Measurements from ENCODE around the gene SERPINA9. TPM values are rescaled to one million over a fixed set of nuclear protein-coding genes. Genes with fewer than 3 reads are reported as not detected.
"Not testable (repeated sequence)": the region's sequence is repeated elsewhere in the genome, so short reads cannot be mapped to it uniquely, and the experiment has no call there.

The SERPINA9 gene
- total RNA-seq, 3 donors from 2014 or later, result not detected

GRCh38 chr14:94501588-94502516 lies 25.9 kb upstream of the SERPINA9 start:
- Mint-ChIP-seq H3K27me3 (ENCODE audit: low read depth) (peaks cover 6% of the 10 kb centered on the region), H3K4me3 (no peak overlapping the region), H3K36me3 (ENCODE audit: insufficient read depth) (no peaks in the 10 kb centered on the region), H3K9me3 (no peaks in the 10 kb centered on the region), H3K4me1 (ENCODE audit: low read depth) (no peaks in the 10 kb centered on the region)
- ATAC-seq (no peak), DNase-seq (no peak)

GRCh38 chr14:94500264-94500663 lies 24.3 kb upstream of the SERPINA9 start:
- H3K27me3 Mint-ChIP-seq (ENCODE audit: low read depth), result peaks cover 8% of the 10 kb centered on the region
- no peak overlapping the region for H3K4me3 Mint-ChIP-seq
- no peaks in the 10 kb centered on the region for H3K36me3 Mint-ChIP-seq (ENCODE audit: insufficient read depth)
- ATAC-seq, result no peak
- no peak for DNase-seq
- H3K4me1 Mint-ChIP-seq (ENCODE audit: low read depth), result no peaks in the 10 kb centered on the region
- no peaks in the 10 kb centered on the region for H3K9me3 Mint-ChIP-seq

- Mint-ChIP-seq H3K4me3 (no peak overlapping the region), H3K36me3 (ENCODE audit: insufficient read depth) (no peaks in the 10 kb centered on the region), H3K4me1 (ENCODE audit: low read depth) (no peaks in the 10 kb centered on the region), H3K27me3 (ENCODE audit: low read depth) (peaks cover 8% of the 10 kb centered on the region), H3K9me3 (no peaks in the 10 kb centered on the region)
- DNase-seq (no peak), ATAC-seq (no peak)
These were observed 23.7 kb upstream of the SERPINA9 start for GRCh38 chr14:94499673-94500072.

GRCh38 chr14:94498215-94498614 lies 22.2 kb upstream of the SERPINA9 start:
- Mint-ChIP-seq H3K27me3 (ENCODE audit: low read depth) (peaks cover 8% of the 10 kb centered on the region), H3K4me1 (ENCODE audit: low read depth) (no peaks in the 10 kb centered on the region), H3K36me3 (ENCODE audit: insufficient read depth) (no peaks in the 10 kb centered on the region), H3K4me3 (no peak overlapping the region), H3K9me3 (no peaks in the 10 kb centered on the region)
- no peak for DNase-seq
- no peak for ATAC-seq

GRCh38 chr14:94494085-94494484 lies 18.1 kb upstream of the SERPINA9 start:
- Mint-ChIP-seq H3K4me1 (ENCODE audit: low read depth) (no peaks in the 10 kb centered on the region), H3K27me3 (ENCODE audit: low read depth) (peaks cover 8% of the 10 kb centered on the region), H3K9me3 (no peaks in the 10 kb centered on the region), H3K36me3 (ENCODE audit: insufficient read depth) (no peaks in the 10 kb centered on the region), H3K4me3 (no peak overlapping the region)
- DNase-seq, result no peak
- ATAC-seq, result no peak

GRCh38 chr14:94491511-94491910 lies 15.5 kb upstream of the SERPINA9 start:
- Mint-ChIP-seq H3K9me3 (no peaks in the 10 kb centered on the region), H3K27me3 (ENCODE audit: low read depth) (peaks cover 15% of the 10 kb centered on the region), H3K36me3 (ENCODE audit: insufficient read depth) (no peaks in the 10 kb centered on the region), H3K4me3 (no peak overlapping the region), H3K4me1 (ENCODE audit: low read depth) (no peaks in the 10 kb centered on the region)
- no peak for ATAC-seq
- no peak for DNase-seq

- Mint-ChIP-seq H3K9me3 (no peaks in the 10 kb centered on the region), H3K27me3 (ENCODE audit: low read depth) (peaks cover 21% of the 10 kb centered on the region), H3K36me3 (ENCODE audit: insufficient read depth) (no peaks in the 10 kb centered on the region), H3K4me1 (ENCODE audit: low read depth) (peaks cover 3% of the 10 kb centered on the region), H3K4me3 (no peak overlapping the region)
- ATAC-seq (no peak), DNase-seq (no peak)
These were observed 13.3 kb upstream of the SERPINA9 start for GRCh38 chr14:94489336-94489735.

- H3K4me1 Mint-ChIP-seq (ENCODE audit: low read depth), result peaks cover 3% of the 10 kb centered on the region
- DNase-seq (no peak), ATAC-seq (no peak)
- H3K27me3 Mint-ChIP-seq (ENCODE audit: low read depth), result peaks cover 27% of the 10 kb centered on the region
- no peak overlapping the region for H3K4me3 Mint-ChIP-seq
- H3K9me3 Mint-ChIP-seq, result no peaks in the 10 kb centered on the region
- no peaks in the 10 kb centered on the region for H3K36me3 Mint-ChIP-seq (ENCODE audit: insufficient read depth)
These were observed 10.9 kb upstream of the SERPINA9 start for GRCh38 chr14:94486883-94487282.

- Mint-ChIP-seq H3K9me3 (no peaks in the 10 kb centered on the region), H3K4me3 (no peak overlapping the region), H3K4me1 (ENCODE audit: low read depth) (peaks cover 3% of the 10 kb centered on the region), H3K27me3 (ENCODE audit: low read depth) (peaks cover 27% of the 10 kb centered on the region), H3K36me3 (ENCODE audit: insufficient read depth) (no peaks in the 10 kb centered on the region)
- ATAC-seq (peak; percentile 46 to 70), DNase-seq (peak; percentile 16)
These were observed 10.2 kb upstream of the SERPINA9 start for GRCh38 chr14:94485944-94486841.

GRCh38 chr14:94484481-94484880 lies 8.5 kb upstream of the SERPINA9 start:
- no peaks in the 10 kb centered on the region for H3K36me3 Mint-ChIP-seq (ENCODE audit: insufficient read depth)
- no peak overlapping the region for H3K4me3 Mint-ChIP-seq
- H3K4me1 Mint-ChIP-seq (ENCODE audit: low read depth), result peaks cover 3% of the 10 kb centered on the region
- ATAC-seq (no peak), DNase-seq (no peak)
- H3K9me3 Mint-ChIP-seq, result peaks cover 2% of the 10 kb centered on the region
- H3K27me3 Mint-ChIP-seq (ENCODE audit: low read depth), result peaks cover 25% of the 10 kb centered on the region

- no peak overlapping the region for H3K4me3 Mint-ChIP-seq
- H3K9me3 Mint-ChIP-seq, result peaks cover 6% of the 10 kb centered on the region
- peaks cover 25% of the 10 kb centered on the region for H3K27me3 Mint-ChIP-seq (ENCODE audit: low read depth)
- H3K36me3 Mint-ChIP-seq (ENCODE audit: insufficient read depth), result no peaks in the 10 kb centered on the region
- ATAC-seq (no peak), DNase-seq (no peak)
- peaks cover 3% of the 10 kb centered on the region for H3K4me1 Mint-ChIP-seq (ENCODE audit: low read depth)
These were observed 7.8 kb upstream of the SERPINA9 start for GRCh38 chr14:94483729-94484275.

- Mint-ChIP-seq H3K27me3 (ENCODE audit: low read depth) (peaks cover 25% of the 10 kb centered on the region), H3K4me1 (ENCODE audit: low read depth) (peaks cover 3% of the 10 kb centered on the region), H3K4me3 (no peak overlapping the region), H3K9me3 (peaks cover 12% of the 10 kb centered on the region), H3K36me3 (ENCODE audit: insufficient read depth) (no peaks in the 10 kb centered on the region)
- DNase-seq, result no peak
- ATAC-seq, result no peak
These were observed 7.1 kb upstream of the SERPINA9 start for GRCh38 chr14:94483071-94483451.

- not testable (repeated sequence) for ATAC-seq; DNase-seq; H3K4me3 Mint-ChIP-seq; H3K36me3 Mint-ChIP-seq (ENCODE audit: insufficient read depth); H3K4me1 Mint-ChIP-seq (ENCODE audit: low read depth)
- Mint-ChIP-seq H3K27me3 (ENCODE audit: low read depth) (peaks cover 22% of the 10 kb centered on the region), H3K9me3 (peaks cover 16% of the 10 kb centered on the region)
These were observed 6.4 kb upstream of the SERPINA9 start for GRCh38 chr14:94482132-94483070.

All from activated T-cell treated with anti-CD3 and anti-CD28 coated beads, Interleukin-2, amount 50 U/mL, for 4 hours (primary cell).